GM12878 (cell line): ENCODE measurements around the gene UIMC1.

Experiments used
- ATF3 ChIP-seq: IDR thresholded peaks from 2 replicates; pipeline ENCODE4 v1.6.1; 2011; ENCODE audit warnings: low read depth, mild to moderate bottlenecking, low read length, moderate library complexity, borderline replicate concordance; ENCODE audit errors: extremely low read depth
- CBFB ChIP-seq: IDR thresholded peaks from 2 replicates; pipeline ENCODE4 v1.6.1; 2016; ENCODE audit warnings: antibody characterized with exemption, low read depth
- CEBPZ ChIP-seq: fragments of 150-350 bp; IDR thresholded peaks from 2 replicates; pipeline ENCODE4 v1.6.1; 2016; ENCODE audit warnings: low read depth, low read length
- CHD2 ChIP-seq: IDR thresholded peaks from 2 replicates; pipeline ENCODE4 v1.6.1; 2011; ENCODE audit warnings: low read depth, low read length, improper control_type of control experiment, borderline replicate concordance
- CREB1 ChIP-seq: IDR thresholded peaks from 2 replicates; pipeline ENCODE4 v1.6.1; 2012; ENCODE audit warnings: low read depth, mild to moderate bottlenecking, inconsistent platforms
- GABPA ChIP-seq: IDR thresholded peaks from 2 replicates; pipeline ENCODE4 v1.6.1; 2014; ENCODE audit warnings: antibody characterized with exemption, low read depth, mild to moderate bottlenecking, inconsistent platforms
- RAD21 ChIP-seq: IDR thresholded peaks from 2 replicates; pipeline ENCODE4 v1.6.1; 2011; ENCODE audit warnings: mild to moderate bottlenecking, low read depth, low read length, moderate library complexity; ENCODE audit not compliant: insufficient read depth
- ZNF274 ChIP-seq: IDR thresholded peaks from one replicate; pipeline ENCODE4 v1.8.0; 2011; ENCODE audit not compliant: insufficient read length, insufficient read depth

GRCh38 chr5:176874198-176874780, 132.3 kb downstream of the UIMC1 start:
- TF ChIP-seq CREB1 (no peak), ATF3 (no peak), CBFB (no peak), GABPA (no peak), CHD2 (no peak), ZNF274 (no peak), RAD21 (no peak), CEBPZ (no peak)
